ENCODE data around the gene C21orf91.

The C21orf91 gene

DNA sequence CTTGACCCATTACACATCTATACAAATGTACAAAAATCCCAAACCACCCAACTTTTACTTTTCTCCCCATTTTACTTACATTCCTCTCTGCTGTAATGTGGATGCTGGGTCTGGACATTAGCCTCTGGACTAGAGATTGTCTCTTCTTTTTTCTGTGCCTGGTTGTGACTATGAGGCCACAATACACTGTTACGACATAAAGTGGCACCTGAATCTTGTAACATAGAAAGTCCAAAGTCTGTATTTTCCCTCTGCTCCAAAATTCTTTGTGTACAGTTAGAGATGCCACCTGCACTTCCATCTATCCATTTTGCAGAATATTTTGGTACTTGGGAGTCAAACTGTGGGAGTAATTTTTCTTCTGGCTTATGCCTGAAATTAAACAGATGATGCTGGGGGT is 22.7 kb downstream of the C21orf91 start:
- H3K79me2 ChIP-seq (ENCODE audit: control insufficient read depth, low read length), result peaks cover 20% of the 10 kb centered on the region
- no peaks in the 10 kb centered on the region for H3K4me1 ChIP-seq (ENCODE audit: control insufficient read depth, low read length)
- TF ChIP-seq, protein P1, sequence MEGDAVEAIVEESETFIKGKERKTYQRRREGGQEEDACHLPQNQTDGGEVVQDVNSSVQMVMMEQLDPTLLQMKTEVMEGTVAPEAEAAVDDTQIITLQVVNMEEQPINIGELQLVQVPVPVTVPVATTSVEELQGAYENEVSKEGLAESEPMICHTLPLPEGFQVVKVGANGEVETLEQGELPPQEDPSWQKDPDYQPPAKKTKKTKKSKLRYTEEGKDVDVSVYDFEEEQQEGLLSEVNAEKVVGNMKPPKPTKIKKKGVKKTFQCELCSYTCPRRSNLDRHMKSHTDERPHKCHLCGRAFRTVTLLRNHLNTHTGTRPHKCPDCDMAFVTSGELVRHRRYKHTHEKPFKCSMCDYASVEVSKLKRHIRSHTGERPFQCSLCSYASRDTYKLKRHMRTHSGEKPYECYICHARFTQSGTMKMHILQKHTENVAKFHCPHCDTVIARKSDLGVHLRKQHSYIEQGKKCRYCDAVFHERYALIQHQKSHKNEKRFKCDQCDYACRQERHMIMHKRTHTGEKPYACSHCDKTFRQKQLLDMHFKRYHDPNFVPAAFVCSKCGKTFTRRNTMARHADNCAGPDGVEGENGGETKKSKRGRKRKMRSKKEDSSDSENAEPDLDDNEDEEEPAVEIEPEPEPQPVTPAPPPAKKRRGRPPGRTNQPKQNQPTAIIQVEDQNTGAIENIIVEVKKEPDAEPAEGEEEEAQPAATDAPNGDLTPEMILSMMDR (IDR thresholded peaks at IDR 0.05; ENCODE audit: low read depth, low read length, poor library complexity, severe bottlenecking), result no peak
- TF ChIP-seq EZH2phosphoT487 (IDR thresholded peaks at IDR 0.05; ENCODE audit: borderline replicate concordance, low read length), result no peak
- H3K9me3 ChIP-seq (ENCODE audit: control insufficient read depth, insufficient read depth, low read length), result no peaks in the 10 kb centered on the region
- no peaks in the 10 kb centered on the region for H4K20me1 ChIP-seq (ENCODE audit: control insufficient read depth, insufficient read depth, low read depth, low read length)
- no peak overlapping the region for H3K27ac ChIP-seq (ENCODE audit: low read depth, low read length)
- peaks cover 56% of the 10 kb centered on the region for H3K36me3 ChIP-seq (ENCODE audit: control insufficient read depth, low read length)
- no peaks in the 10 kb centered on the region for H3F3A ChIP-seq (ENCODE audit: control insufficient read depth, insufficient read depth)
- no peaks in the 10 kb centered on the region for H3K9me2 ChIP-seq (replicated peaks; ENCODE audit: control insufficient read depth, low read length)
- H3K27me3 ChIP-seq (ENCODE audit: control insufficient read depth, low read length), result no peaks in the 10 kb centered on the region
- no peak overlapping the region for H3K4me2 ChIP-seq (ENCODE audit: low read length)
- no peak overlapping the region for H3K4me3 ChIP-seq (ENCODE audit: low read length)

GRCh38 chr21:17796037-17796403 is 23.1 kb downstream of the C21orf91 start:
- peaks cover 61% of the 10 kb centered on the region for H3K36me3 ChIP-seq (ENCODE audit: control insufficient read depth, low read length)
- H3K79me2 ChIP-seq (ENCODE audit: control insufficient read depth, low read length), result peaks cover 20% of the 10 kb centered on the region
- no peaks in the 10 kb centered on the region for H3K9me2 ChIP-seq (replicated peaks; ENCODE audit: control insufficient read depth, low read length)
- H3K4me3 ChIP-seq (ENCODE audit: low read length), result no peak overlapping the region
- H3K9me3 ChIP-seq (ENCODE audit: control insufficient read depth, insufficient read depth, low read length), result no peaks in the 10 kb centered on the region
- no peak overlapping the region for H3K4me2 ChIP-seq (ENCODE audit: low read length)
- no peak for TF ChIP-seq EZH2phosphoT487 (IDR thresholded peaks at IDR 0.05; ENCODE audit: borderline replicate concordance, low read length)
- TF ChIP-seq, protein P1 (IDR thresholded peaks at IDR 0.05; ENCODE audit: low read depth, low read length, poor library complexity, severe bottlenecking), result no peak
- H3K4me1 ChIP-seq (ENCODE audit: control insufficient read depth, low read length), result no peaks in the 10 kb centered on the region
- H3K27me3 ChIP-seq (ENCODE audit: control insufficient read depth, low read length), result no peaks in the 10 kb centered on the region
- no peaks in the 10 kb centered on the region for H3F3A ChIP-seq (ENCODE audit: control insufficient read depth, insufficient read depth)
- H3K27ac ChIP-seq (ENCODE audit: low read depth, low read length), result no peak overlapping the region
- H4K20me1 ChIP-seq (ENCODE audit: control insufficient read depth, insufficient read depth, low read depth, low read length), result no peaks in the 10 kb centered on the region

- Histone ChIP-seq H3K36me3 (ENCODE audit: control insufficient read depth, low read length) (peaks cover 66% of the 10 kb centered on the region), H3K9me2 (replicated peaks; ENCODE audit: control insufficient read depth, low read length) (no peaks in the 10 kb centered on the region), H3K9me3 (ENCODE audit: control insufficient read depth, insufficient read depth, low read length) (no peaks in the 10 kb centered on the region), H3K27me3 (ENCODE audit: control insufficient read depth, low read length) (no peaks in the 10 kb centered on the region), H3K4me2 (ENCODE audit: low read length) (no peak overlapping the region), H3F3A (ENCODE audit: control insufficient read depth, insufficient read depth) (no peaks in the 10 kb centered on the region), H3K4me1 (ENCODE audit: control insufficient read depth, low read length) (no peaks in the 10 kb centered on the region), H4K20me1 (ENCODE audit: control insufficient read depth, insufficient read depth, low read depth, low read length) (no peaks in the 10 kb centered on the region), H3K4me3 (ENCODE audit: low read length) (no peak overlapping the region), H3K79me2 (ENCODE audit: control insufficient read depth, low read length) (peaks cover 18% of the 10 kb centered on the region), H3K27ac (ENCODE audit: low read depth, low read length) (no peak overlapping the region)
- no peak for TF ChIP-seq EZH2phosphoT487 (IDR thresholded peaks at IDR 0.05; ENCODE audit: borderline replicate concordance, low read length)
- TF ChIP-seq, protein P1 (IDR thresholded peaks at IDR 0.05; ENCODE audit: low read depth, low read length, poor library complexity, severe bottlenecking), result no peak
Observed at GRCh38 chr21:17795146-17796036, 23.8 kb downstream of the C21orf91 start.

Data from DOHH2 (cell line).